ENCODE measurements around the gene NUP188.

GRCh38 chr9:129028192-129028966 is 80.9 kb downstream of the NUP188 start, which contains the start of gene SH3GLB2:
- TF ChIP-seq POLR2AphosphoS5 (IDR thresholded peaks at IDR 0.05; ENCODE audit: low read depth) (peak; percentile 35; the same call in 1 of the 2 replicates), CTCF (conservative IDR thresholded peaks at IDR 0.05; ENCODE audit: low read depth in 2 of 2) (peak; percentile 68 to 73), EZH2 (IDR thresholded peaks at IDR 0.05; ENCODE audit: low read depth, unreplicated experiment) (no peak), REST (IDR thresholded peaks at IDR 0.05; ENCODE audit: unreplicated experiment) (no peak), ZNF331 (CRISPR knock-in tag; IDR thresholded peaks at IDR 0.05; ENCODE audit: low read depth) (no peak)

Data from GM23338 (cell line).